Measurements from ENCODE around the gene C2orf74. TPM values are rescaled to one million over a fixed set of nuclear protein-coding genes. Genes with fewer than 3 reads are reported as not detected.

The C2orf74 gene
- 8.7 and 13.7 TPM in 2 replicates for total RNA-seq

DNA sequence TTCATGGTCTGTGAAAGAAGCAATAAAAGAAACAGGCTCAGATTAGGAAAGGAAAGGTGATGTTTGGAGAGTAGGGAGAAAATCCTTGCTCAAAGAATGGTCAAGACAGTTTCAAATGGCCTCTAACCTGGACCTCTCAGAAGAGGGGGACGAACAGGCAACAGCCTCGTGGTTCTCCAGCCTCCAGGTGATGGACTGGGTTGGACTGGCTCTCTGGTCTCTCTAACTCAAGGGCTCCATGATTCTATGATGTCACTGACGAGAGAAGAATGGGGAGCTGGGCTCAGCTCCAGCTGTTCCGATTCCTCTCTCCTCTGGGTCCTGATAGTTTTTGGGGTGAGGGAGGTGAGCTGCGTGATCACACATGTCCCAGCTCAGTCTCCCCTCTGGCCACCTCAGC is at the start of gene C2orf74:
TSS of gene C2orf74 (plus strand) at position 301 of the 400 bp plus-strand sequence. CDS start 327 bp downstream, outside the sequence.

Other genes starting within 250 kb of the C2orf74 start
- 38.3 and 44.7 TPM in 2 replicates for gene PEX13, start 144.5 kb upstream of the C2orf74 start, total RNA-seq
- gene PUS10, start 143.9 kb upstream of the C2orf74 start, total RNA-seq, result 1.8 and 2.3 TPM in 2 replicates
- gene SANBR, start 96.3 kb upstream of the C2orf74 start, total RNA-seq, result 5.2 and 6.6 TPM in 2 replicates